ENCODE results near the gene LRRC51.

Gene LRRC51

GRCh38 chr11:72072348-72072747, 8.3 kb upstream of the LRRC51 start:
- no peak for TF ChIP-seq CTCF (IDR thresholded peaks at IDR 0.05; ENCODE audit: low read depth, low read length)
- H3K4me3 ChIP-seq (ENCODE audit: low read depth, low read length), result no peak overlapping the region

- no peak for TF ChIP-seq CTCF (IDR thresholded peaks at IDR 0.05; ENCODE audit: low read depth, low read length)
These were observed 5.5 kb upstream of the LRRC51 start for GRCh38 chr11:72075109-72075508.

GRCh38 chr11:72075756-72076155, 4.9 kb upstream of the LRRC51 start:
- no peak for TF ChIP-seq CTCF (IDR thresholded peaks at IDR 0.05; ENCODE audit: low read depth, low read length)
- H3K4me3 ChIP-seq (ENCODE audit: low read depth, low read length), result no peak overlapping the region

More at GRCh38 chr11:72075109-72075508, 5.5 kb upstream of the LRRC51 start:
- H3K4me3 ChIP-seq (ENCODE audit: low read depth, low read length), result no peak overlapping the region

GRCh38 chr11:72078477-72078876, 2.2 kb upstream of the LRRC51 start:
- peak overlapping the region; percentile 83 for H3K4me3 ChIP-seq (ENCODE audit: low read depth, low read length)
- TF ChIP-seq CTCF (IDR thresholded peaks at IDR 0.05; ENCODE audit: low read depth, low read length), result no peak

GRCh38 chr11:72079819-72080325, 778 bp upstream of the LRRC51 start:
- peak overlapping the region; percentile 83 for H3K4me3 ChIP-seq (ENCODE audit: low read depth, low read length)
- TF ChIP-seq CTCF (IDR thresholded peaks at IDR 0.05; ENCODE audit: low read depth, low read length), result no peak

GRCh38 chr11:72081184-72081644, 564 bp downstream of the LRRC51 start:
- peak overlapping the region; percentile 83 for H3K4me3 ChIP-seq (ENCODE audit: low read depth, low read length)
- TF ChIP-seq CTCF (IDR thresholded peaks at IDR 0.05; ENCODE audit: low read depth, low read length), result no peak

GRCh38 chr11:72081821-72082453, 1.3 kb downstream of the LRRC51 start:
- no peak overlapping the region for H3K4me3 ChIP-seq (ENCODE audit: low read depth, low read length)
- no peak for TF ChIP-seq CTCF (IDR thresholded peaks at IDR 0.05; ENCODE audit: low read depth, low read length)

All from WI38 (cell line).